H1 (cell line): ENCODE measurements around the gene SSTR4.

Experiments used
- BRCA1 ChIP-seq: IDR thresholded peaks from 2 replicates; pipeline ENCODE4 v1.6.1; 2012; ENCODE audit warnings: low read depth, low read length, improper control_type of control experiment
- CEBPB ChIP-seq: IDR thresholded peaks from 2 replicates; pipeline ENCODE4 v1.6.1; 2012; ENCODE audit warnings: low read depth, low read length
- CHD2 ChIP-seq: IDR thresholded peaks from 2 replicates; pipeline ENCODE4 v1.6.1; 2012; ENCODE audit warnings: low read length, improper control_type of control experiment
- POLR2AphosphoS5 ChIP-seq: IDR thresholded peaks from 2 replicates; pipeline ENCODE4 v1.6.1; 2011; ENCODE audit warnings: low read depth, low read length
- SIN3A ChIP-seq, 2 experiments: IDR thresholded peaks in 1 of 2; conservative IDR thresholded peaks in 1 of 2; 2 replicates each; pipeline ENCODE4 v1.6.1; 2011 to 2012; ENCODE audit warnings: low read length in 2 of 2, improper control_type of control experiment in 1 of 2, low read depth in 1 of 2, mild to moderate bottlenecking in 1 of 2
- TF ChIP-seq, protein P1 (sequence below), 3 experiments: IDR thresholded peaks; 1 replicate in 2 of 3; 2 replicates in 1 of 3; pipeline versions ENCODE4 v1.5.1 to v1.6.1; 2011; ENCODE audit warnings: low read length in 3 of 3, mild to moderate bottlenecking in 3 of 3, inconsistent platforms in 2 of 3, low read depth in 1 of 3, moderate library complexity in 1 of 3; ENCODE audit not compliant: insufficient read depth in 1 of 3; ENCODE audit errors: control extremely low read depth in 1 of 3
- TF ChIP-seq, protein P2 (sequence below): IDR thresholded peaks from 2 replicates; pipeline ENCODE4 v1.6.1; 2012; ENCODE audit warnings: inconsistent platforms

DNA sequence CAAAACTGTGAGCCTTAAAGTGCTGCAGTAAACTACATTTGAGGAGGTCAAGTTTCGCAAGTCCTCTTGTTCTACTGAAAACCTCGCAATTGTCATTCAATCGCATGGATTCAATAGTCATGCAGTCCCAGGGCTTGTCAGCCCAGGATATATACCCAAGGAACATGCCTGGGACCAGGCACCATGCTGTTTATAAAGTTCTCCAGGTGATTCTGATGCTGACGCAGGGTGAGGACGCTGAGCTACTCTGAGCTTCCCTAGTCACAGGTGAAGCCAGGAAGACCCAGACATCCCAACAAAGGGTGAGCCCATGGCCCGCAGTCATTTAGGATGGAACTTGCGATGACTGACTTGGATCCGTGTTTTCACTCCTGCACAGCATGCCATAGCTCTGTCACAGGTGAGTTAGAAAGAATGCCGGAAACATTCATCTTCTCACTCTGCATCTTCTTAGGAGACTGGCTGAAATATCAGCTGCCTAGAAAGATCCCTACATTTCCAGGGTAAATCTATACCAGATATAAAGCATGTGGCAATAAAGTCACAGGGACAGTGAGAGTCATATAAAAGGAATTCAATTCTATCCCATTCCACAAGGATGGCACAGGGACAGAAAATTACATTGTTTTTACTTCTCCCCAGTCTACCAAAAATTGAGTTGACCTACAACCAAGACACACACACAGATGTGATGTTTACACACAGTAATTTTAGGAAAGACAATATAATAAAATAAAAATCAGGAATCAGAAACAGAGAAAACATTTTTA lies 27.0 kb upstream of the SSTR4 start:
- no peak for TF ChIP-seq BRCA1
- TF ChIP-seq POLR2AphosphoS5: no peak
- TF ChIP-seq CEBPB: no peak
- TF ChIP-seq, protein P1, sequence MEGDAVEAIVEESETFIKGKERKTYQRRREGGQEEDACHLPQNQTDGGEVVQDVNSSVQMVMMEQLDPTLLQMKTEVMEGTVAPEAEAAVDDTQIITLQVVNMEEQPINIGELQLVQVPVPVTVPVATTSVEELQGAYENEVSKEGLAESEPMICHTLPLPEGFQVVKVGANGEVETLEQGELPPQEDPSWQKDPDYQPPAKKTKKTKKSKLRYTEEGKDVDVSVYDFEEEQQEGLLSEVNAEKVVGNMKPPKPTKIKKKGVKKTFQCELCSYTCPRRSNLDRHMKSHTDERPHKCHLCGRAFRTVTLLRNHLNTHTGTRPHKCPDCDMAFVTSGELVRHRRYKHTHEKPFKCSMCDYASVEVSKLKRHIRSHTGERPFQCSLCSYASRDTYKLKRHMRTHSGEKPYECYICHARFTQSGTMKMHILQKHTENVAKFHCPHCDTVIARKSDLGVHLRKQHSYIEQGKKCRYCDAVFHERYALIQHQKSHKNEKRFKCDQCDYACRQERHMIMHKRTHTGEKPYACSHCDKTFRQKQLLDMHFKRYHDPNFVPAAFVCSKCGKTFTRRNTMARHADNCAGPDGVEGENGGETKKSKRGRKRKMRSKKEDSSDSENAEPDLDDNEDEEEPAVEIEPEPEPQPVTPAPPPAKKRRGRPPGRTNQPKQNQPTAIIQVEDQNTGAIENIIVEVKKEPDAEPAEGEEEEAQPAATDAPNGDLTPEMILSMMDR (IDR thresholded peaks at IDR 0.05; ENCODE audit: control extremely low read depth in 1 of 3, insufficient read depth in 1 of 3, low read depth in 1 of 3, low read length in 3 of 3): no peak
- TF ChIP-seq, protein P2, sequence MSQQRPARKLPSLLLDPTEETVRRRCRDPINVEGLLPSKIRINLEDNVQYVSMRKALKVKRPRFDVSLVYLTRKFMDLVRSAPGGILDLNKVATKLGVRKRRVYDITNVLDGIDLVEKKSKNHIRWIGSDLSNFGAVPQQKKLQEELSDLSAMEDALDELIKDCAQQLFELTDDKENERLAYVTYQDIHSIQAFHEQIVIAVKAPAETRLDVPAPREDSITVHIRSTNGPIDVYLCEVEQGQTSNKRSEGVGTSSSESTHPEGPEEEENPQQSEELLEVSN: no peak
- no peak for TF ChIP-seq CHD2
- TF ChIP-seq SIN3A (conservative IDR thresholded peaks at IDR 0.05 in 1 of 2, IDR thresholded peaks at IDR 0.05 in 1 of 2; ENCODE audit: low read depth in 1 of 2, low read length in 2 of 2): no peak
